ENCODE measurements around the gene SLN. TPM values are rescaled to one million over a fixed set of nuclear protein-coding genes. Genes with fewer than 3 reads are reported as not detected.

The SLN gene
- total RNA-seq, 2 experiments from 2014 or later = not detected

DNA sequence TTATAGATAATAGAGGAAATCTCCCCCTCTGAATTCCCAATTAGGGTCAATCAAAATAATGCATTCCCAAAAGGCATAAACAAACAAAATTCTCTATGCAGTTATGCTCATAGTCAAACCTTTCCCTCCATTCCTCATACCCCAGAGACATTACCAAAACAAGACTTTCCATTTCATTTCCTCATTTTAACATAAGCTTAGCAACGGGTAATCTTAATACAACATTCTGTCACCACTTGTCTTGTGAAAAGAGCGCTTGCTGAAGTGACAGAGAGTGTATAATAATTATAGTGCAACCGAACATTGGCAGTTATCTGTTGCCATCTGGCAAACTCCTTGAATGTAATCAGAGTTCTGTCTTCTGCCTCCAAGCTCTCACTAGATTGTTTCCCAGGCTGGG is 1.2 kb upstream of the SLN start:
- H3K36me3 Mint-ChIP-seq = no peaks in the 10 kb centered on the region
- H3K27me3 Mint-ChIP-seq = peaks cover 18% of the 10 kb centered on the region
- no peak for DNase-seq
- ChIA-PET CTCF (no interaction called here), POLR2A (no interaction called here)
- H3K9me3 Mint-ChIP-seq = no peaks in the 10 kb centered on the region
- H3K27ac Mint-ChIP-seq = no peak overlapping the region
- H3K4me1 Mint-ChIP-seq (ENCODE audit: low read depth) = no peaks in the 10 kb centered on the region
- intact Hi-C loops (cut with micrococcal nuclease) = no loop called here
- no peak overlapping the region for H3K4me3 Mint-ChIP-seq

DNA sequence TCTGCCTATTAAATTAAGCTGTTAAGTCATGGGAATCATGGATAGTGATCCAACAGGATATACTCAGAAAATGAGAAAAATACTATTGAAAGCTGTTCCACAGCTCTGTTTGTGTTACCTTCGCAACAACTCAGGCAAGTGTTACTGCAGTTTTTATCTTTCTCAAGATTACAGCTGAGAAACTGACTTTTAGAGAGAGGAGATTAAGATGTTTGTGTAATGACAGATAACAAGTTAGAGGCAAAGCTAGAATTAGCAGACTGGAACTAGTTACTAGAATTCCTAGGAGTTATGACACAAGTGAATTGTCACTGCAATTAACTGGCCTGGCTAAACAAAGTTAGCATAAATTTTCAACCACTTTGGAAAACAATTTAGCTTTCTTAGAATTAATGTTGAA is 1.6 kb downstream of the SLN start:
- DNase-seq = no peak
- Mint-ChIP-seq H3K36me3 (no peaks in the 10 kb centered on the region), H3K9me3 (no peaks in the 10 kb centered on the region), H3K27ac (no peak overlapping the region), H3K27me3 (peaks cover 15% of the 10 kb centered on the region), H3K4me3 (no peak overlapping the region), H3K4me1 (ENCODE audit: low read depth) (no peaks in the 10 kb centered on the region)
- CTCF ChIA-PET = interaction anchor here (0.7 kb wide), 1 partner anchor 130 kb away, joined by 3 read pairs; no protein-coding TSS in a partner anchor
- intact Hi-C loops (cut with micrococcal nuclease) = no loop called here
- POLR2A ChIA-PET = no interaction called here

DNA sequence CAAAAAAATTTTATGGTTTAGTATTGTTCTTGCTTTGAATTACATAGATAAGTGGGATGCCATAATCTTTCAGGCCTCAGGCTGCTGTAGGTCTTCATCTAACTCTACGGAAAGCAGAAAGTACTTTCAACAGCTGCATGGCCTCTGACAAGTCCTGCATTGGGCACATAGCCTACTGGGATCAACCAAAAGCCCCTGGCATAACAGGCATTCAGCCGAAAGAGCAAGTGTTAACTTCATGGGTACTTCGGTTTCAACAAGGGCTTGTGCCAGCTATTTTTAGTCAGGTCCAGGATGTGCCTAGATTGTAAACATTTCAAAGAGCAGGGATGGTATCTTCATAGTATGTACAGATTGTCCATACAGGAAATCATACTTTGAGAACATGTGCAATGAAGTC is 3.1 kb downstream of the SLN start:
- CTCF ChIA-PET = no interaction called here
- H3K4me1 Mint-ChIP-seq (ENCODE audit: low read depth) = no peaks in the 10 kb centered on the region

DNA sequence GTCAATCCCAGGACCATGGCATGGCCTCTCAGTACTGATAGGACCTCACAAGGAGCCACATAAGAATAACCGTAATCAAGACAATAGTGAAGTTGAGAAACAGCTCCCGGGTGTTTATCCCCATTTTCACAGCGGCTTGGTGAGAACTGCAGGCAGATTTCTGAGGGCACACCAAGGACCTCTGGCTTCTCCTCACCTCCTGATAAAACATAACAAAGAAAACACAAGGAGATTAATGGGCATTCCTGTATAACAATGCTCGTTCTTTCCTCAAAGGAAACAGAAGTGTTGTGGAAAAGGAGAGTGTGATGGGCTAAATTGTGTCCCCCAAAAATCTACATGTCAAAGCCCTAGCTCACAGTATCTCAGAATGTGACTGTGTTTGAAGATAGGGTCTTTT is 4.0 kb downstream of the SLN start:
- no peak for DNase-seq
- Mint-ChIP-seq H3K9me3 (no peaks in the 10 kb centered on the region), H3K36me3 (no peaks in the 10 kb centered on the region), H3K27ac (no peak overlapping the region), H3K4me3 (no peak overlapping the region), H3K27me3 (peaks cover 18% of the 10 kb centered on the region), H3K4me1 (ENCODE audit: low read depth) (no peaks in the 10 kb centered on the region)
- ChIA-PET POLR2A (no interaction called here), CTCF (interaction anchor here (1.1 kb wide), 1 partner anchor 33 kb away, joined by 3 read pairs; no protein-coding TSS in a partner anchor)
- intact Hi-C loops (cut with micrococcal nuclease) = no loop called here

More for the DNA sequence above, 3.1 kb downstream of the SLN start:
- H3K27ac Mint-ChIP-seq = no peak overlapping the region
- H3K9me3 Mint-ChIP-seq = no peaks in the 10 kb centered on the region
- no peak overlapping the region for H3K4me3 Mint-ChIP-seq
- intact Hi-C loops (cut with micrococcal nuclease) = no loop called here
- no peaks in the 10 kb centered on the region for H3K36me3 Mint-ChIP-seq
- H3K27me3 Mint-ChIP-seq = peaks cover 18% of the 10 kb centered on the region
- DNase-seq = no peak
- POLR2A ChIA-PET = no interaction called here

DNA sequence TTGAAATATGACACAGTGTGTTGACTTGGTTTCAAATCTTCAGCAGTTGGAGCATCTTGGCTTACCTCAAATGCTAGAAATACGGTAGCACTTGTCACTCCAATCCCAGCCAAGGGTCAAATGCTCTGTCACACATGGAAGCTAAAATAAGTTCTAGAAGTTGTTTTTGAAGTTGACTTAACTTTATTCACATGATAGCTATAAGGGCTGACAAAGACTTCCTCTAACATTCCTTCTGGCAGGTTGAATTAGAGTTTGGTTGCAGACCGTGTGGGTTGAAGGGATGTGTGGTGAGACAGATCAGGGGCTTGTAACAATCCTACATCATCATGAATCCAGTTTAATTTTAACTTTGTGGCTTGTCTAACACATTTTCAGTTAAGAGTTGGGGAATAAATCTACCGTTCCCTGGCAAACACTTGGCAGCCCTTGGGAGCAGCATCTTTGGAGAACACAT is 4.6 kb downstream of the SLN start:
- no peak overlapping the region for H3K27ac Mint-ChIP-seq
- no peak for DNase-seq
- no peaks in the 10 kb centered on the region for H3K36me3 Mint-ChIP-seq
- no peak overlapping the region for H3K4me3 Mint-ChIP-seq
- intact Hi-C loops (cut with micrococcal nuclease) = no loop called here
- no peaks in the 10 kb centered on the region for H3K9me3 Mint-ChIP-seq
- ChIA-PET CTCF (interaction anchor here (1.1 kb wide), 1 partner anchor 33 kb away, joined by 3 read pairs; no protein-coding TSS in a partner anchor), POLR2A (no interaction called here)
- H3K4me1 Mint-ChIP-seq (ENCODE audit: low read depth) = no peaks in the 10 kb centered on the region
- H3K27me3 Mint-ChIP-seq = peaks cover 15% of the 10 kb centered on the region

DNA sequence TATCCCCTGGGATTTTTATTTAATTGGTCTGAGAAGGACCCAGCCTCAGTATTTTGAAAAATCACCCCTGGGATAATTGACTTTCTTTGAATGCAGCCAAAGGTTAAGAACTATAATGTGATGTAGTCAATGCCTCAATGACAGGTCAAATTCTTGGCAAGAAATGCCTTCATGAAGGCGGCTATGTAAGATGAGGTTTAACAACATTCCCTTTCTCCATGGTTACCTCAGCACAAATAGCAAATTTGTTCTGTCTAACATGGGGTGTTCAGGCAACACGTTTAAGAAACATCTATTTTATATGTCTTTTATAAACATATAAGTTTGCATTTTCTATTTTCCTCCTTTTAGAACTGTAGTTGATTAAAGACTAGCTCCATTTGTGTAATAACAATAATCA is 5.3 kb downstream of the SLN start:
- ChIA-PET POLR2A (no interaction called here), CTCF (interaction anchor here (0.9 kb wide), 1 partner anchor 17 kb away, joined by 3 read pairs; no protein-coding TSS in a partner anchor)
- H3K27ac Mint-ChIP-seq = no peak overlapping the region
- H3K36me3 Mint-ChIP-seq = no peaks in the 10 kb centered on the region
- no peak overlapping the region for H3K4me3 Mint-ChIP-seq
- no peak for DNase-seq
- peaks cover 15% of the 10 kb centered on the region for H3K27me3 Mint-ChIP-seq
- intact Hi-C loops (cut with micrococcal nuclease) = no loop called here
- no peaks in the 10 kb centered on the region for H3K4me1 Mint-ChIP-seq (ENCODE audit: low read depth)
- no peaks in the 10 kb centered on the region for H3K9me3 Mint-ChIP-seq

DNA sequence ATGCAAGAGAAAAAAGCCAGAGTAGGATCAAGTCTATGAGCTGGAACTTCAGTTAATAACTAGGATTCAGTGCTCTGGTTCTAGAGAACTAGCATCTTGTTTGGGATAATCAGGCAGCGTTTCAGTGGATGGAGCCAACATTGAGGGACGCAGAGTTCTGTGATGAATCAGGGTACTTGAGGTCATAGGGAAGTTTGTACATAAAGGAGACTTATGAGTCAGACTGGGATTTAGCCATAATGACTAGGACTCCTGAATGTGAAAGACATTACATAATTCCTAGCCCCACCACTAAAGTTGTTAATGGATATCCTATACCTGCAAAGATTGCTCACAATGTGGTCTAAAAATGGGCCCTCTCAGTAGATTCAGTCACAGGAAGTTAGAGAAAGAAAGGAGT is 6.8 kb downstream of the SLN start:
- no peak overlapping the region for H3K27ac Mint-ChIP-seq
- no peak overlapping the region for H3K4me3 Mint-ChIP-seq
- POLR2A ChIA-PET = no interaction called here
- peaks cover 16% of the 10 kb centered on the region for H3K27me3 Mint-ChIP-seq
- DNase-seq = no peak
- intact Hi-C loops (cut with micrococcal nuclease) = no loop called here
- CTCF ChIA-PET = no interaction called here
- no peaks in the 10 kb centered on the region for H3K9me3 Mint-ChIP-seq
- H3K36me3 Mint-ChIP-seq = no peaks in the 10 kb centered on the region
- H3K4me1 Mint-ChIP-seq (ENCODE audit: low read depth) = no peaks in the 10 kb centered on the region

DNA sequence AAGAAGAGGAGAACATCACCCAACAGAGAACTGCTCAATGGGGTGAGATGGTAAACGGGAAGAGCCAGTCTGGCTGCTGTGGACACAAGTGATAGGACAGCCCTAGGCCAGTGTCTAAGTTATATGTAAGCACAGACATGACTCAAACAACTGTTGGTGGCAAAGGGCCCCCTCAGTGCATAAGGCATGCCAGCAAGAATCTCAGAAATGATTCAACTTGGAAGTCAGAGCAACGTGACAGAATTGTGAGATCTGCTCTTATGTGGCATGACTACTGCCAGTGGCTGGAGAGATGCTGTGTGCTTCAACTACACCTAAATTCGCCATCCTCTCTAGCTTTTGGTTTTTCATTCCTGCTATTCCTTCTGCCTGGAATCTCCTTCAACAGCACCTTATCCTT is 7.4 kb downstream of the SLN start:
- H3K36me3 Mint-ChIP-seq = no peaks in the 10 kb centered on the region
- POLR2A ChIA-PET = no interaction called here
- no peak overlapping the region for H3K4me3 Mint-ChIP-seq
- peaks cover 22% of the 10 kb centered on the region for H3K27me3 Mint-ChIP-seq
- no peaks in the 10 kb centered on the region for H3K9me3 Mint-ChIP-seq
- H3K4me1 Mint-ChIP-seq (ENCODE audit: low read depth) = no peaks in the 10 kb centered on the region
- CTCF ChIA-PET = no interaction called here
- no peak for DNase-seq
- no peak overlapping the region for H3K27ac Mint-ChIP-seq
- intact Hi-C loops (cut with micrococcal nuclease) = no loop called here

DNA sequence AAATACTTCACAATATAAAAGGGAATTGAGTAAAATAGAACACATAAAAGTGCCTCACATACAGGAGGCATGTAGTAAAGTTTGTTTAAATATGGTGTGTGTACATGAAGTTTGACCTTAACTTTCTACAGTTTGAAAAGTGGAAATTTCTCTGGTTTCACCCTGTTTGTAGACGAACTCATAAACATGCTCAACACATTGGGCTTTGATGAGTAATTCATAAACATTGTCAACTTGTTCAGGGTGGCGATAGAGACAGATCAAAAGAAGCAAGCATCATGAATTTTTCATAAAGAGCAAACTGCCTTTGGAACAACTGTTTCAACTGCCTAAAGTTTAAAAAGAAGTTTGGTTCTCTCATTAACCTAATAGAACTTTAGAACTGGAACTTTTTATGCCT is 9.1 kb downstream of the SLN start:
- Mint-ChIP-seq H3K4me1 (ENCODE audit: low read depth) (no peaks in the 10 kb centered on the region), H3K4me3 (no peak overlapping the region), H3K27me3 (peaks cover 27% of the 10 kb centered on the region), H3K36me3 (no peaks in the 10 kb centered on the region), H3K9me3 (no peaks in the 10 kb centered on the region), H3K27ac (no peak overlapping the region)
- DNase-seq = no peak
- intact Hi-C loops (cut with micrococcal nuclease) = no loop called here
- ChIA-PET POLR2A (no interaction called here), CTCF (interaction anchor here (1.5 kb wide), 1 partner anchor 20 kb away, joined by 3 read pairs; no protein-coding TSS in a partner anchor)

DNA sequence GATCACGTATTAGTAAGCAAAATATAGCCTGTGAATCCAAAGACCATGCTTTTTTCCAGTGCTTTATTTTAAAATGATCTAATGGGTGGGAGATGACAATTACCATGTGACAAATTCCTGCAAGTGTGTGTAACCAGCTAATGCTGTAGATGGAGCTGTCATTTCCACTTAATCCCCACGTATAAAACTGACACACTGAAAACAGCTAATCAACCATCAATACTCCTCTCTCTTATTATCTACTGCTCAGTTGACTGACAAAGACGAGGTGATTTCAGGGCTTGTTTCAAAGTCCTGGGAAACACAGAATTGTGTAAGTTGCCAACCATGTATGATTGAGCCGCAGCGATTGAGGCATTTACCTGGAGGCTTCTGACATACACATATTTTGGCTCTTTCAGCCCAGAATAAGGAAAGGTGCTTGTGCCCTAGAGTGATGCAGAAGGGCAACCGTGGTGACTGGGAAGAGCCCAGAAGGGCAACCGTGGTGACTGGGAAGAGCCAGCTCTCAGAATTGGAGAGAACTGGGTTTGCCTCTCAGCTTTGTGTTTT is 9.7 kb downstream of the SLN start:
- ChIA-PET POLR2A (no interaction called here), CTCF (interaction anchor here (1.5 kb wide), 1 partner anchor 21 kb away, joined by 3 read pairs; no protein-coding TSS in a partner anchor)
- no peak for DNase-seq
- Mint-ChIP-seq H3K27me3 (peaks cover 27% of the 10 kb centered on the region), H3K4me3 (no peak overlapping the region), H3K36me3 (no peaks in the 10 kb centered on the region), H3K9me3 (no peaks in the 10 kb centered on the region), H3K27ac (no peak overlapping the region), H3K4me1 (ENCODE audit: low read depth) (no peaks in the 10 kb centered on the region)
- intact Hi-C loops (cut with micrococcal nuclease) = no loop called here

DNA sequence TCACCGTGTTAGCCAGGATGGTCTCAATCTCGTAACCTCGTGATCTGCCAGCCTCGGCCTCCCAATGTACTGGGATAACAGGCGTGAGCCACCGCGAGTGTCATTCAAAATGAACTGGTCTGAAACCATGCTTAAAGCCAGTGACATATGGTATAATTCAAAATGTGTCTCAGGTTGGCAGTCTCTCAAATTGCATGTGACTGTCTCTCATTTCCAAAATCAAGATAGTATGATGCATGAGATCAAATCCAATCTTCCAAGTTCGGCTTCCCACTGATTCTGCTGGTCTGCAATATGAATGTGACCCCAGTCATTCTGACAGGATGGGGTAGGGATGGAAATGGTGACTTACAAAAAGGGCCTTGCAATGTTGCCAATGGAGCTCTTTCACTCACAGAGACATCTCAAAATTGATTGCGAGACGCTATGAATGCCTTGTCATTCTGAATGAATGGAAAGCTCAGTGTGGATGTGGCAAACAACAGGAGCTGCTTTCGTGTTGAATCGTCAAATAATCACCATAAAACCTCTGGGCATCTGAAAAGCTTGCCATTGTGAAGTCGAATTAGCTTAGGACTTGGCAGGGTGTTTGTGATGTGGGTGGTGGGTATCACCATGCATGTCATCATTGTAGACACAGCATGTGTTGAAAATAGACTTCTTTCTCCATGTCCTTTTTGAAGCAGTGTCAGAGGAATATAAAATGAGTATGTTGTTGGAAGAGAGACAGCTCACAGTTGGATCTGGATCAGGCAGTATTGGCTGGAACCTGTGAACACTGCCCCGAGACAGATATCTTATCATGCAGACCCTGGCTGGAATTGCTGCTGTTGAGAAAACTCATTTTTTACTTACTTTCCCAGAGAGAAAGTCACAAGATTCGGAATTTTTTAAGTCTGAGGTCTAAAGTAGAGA is 12.2 kb downstream of the SLN start:
- no peak for DNase-seq
- intact Hi-C loops (cut with micrococcal nuclease) = loop anchor here (5.0 kb wide), 1 partner anchor 68 kb away; no protein-coding TSS in a partner anchor
- Mint-ChIP-seq H3K27ac (no peak overlapping the region), H3K4me3 (no peak overlapping the region), H3K36me3 (no peaks in the 10 kb centered on the region), H3K9me3 (no peaks in the 10 kb centered on the region), H3K27me3 (peaks cover 24% of the 10 kb centered on the region), H3K4me1 (ENCODE audit: low read depth) (no peaks in the 10 kb centered on the region)
- POLR2A ChIA-PET = no interaction called here
- CTCF ChIA-PET = interaction anchor here (1.0 to 1.8 kb wide), 2 partner anchors 71 to 136 kb away, joined by 3 to 6 read pairs; no protein-coding TSS in a partner anchor

DNA sequence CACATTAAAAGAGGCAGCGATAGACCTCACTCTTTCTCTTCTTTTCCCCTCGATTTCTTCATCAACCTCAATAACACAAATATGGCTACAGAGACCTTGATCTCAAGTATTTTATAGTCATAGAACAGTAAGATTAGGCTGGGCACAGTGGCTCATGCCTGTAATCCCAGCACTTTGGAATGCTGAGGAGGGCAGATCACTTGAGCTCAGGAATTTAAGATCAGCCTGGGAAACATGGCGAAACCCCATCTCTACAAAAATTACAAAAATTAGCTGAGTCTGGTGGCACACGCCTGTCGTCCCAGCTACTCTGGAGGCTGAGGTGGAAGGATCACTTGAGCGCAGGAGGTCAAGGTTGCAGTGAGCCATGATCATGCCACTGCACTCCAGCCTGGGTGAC is 14.6 kb downstream of the SLN start:
- H3K27me3 Mint-ChIP-seq = peaks cover 22% of the 10 kb centered on the region
- H3K27ac Mint-ChIP-seq = no peak overlapping the region
- intact Hi-C loops (cut with micrococcal nuclease) = loop anchor here (5.0 kb wide), 1 partner anchor 70 kb away; no protein-coding TSS in a partner anchor
- H3K4me1 Mint-ChIP-seq (ENCODE audit: low read depth) = no peaks in the 10 kb centered on the region
- no peaks in the 10 kb centered on the region for H3K36me3 Mint-ChIP-seq
- POLR2A ChIA-PET = no interaction called here
- CTCF ChIA-PET = no interaction called here
- H3K9me3 Mint-ChIP-seq = no peaks in the 10 kb centered on the region
- H3K4me3 Mint-ChIP-seq = no peak overlapping the region
- no peak for DNase-seq

Data from activated CD4-positive, alpha-beta memory T cell treated with anti-CD3 and anti-CD28 coated beads for 36 hours (primary cell).